ENCODE data around the gene TAPBP.
"Not testable (repeated sequence)": the region's sequence is repeated elsewhere in the genome, so short reads cannot be mapped to it uniquely, and the experiment has no call there.

DNA sequence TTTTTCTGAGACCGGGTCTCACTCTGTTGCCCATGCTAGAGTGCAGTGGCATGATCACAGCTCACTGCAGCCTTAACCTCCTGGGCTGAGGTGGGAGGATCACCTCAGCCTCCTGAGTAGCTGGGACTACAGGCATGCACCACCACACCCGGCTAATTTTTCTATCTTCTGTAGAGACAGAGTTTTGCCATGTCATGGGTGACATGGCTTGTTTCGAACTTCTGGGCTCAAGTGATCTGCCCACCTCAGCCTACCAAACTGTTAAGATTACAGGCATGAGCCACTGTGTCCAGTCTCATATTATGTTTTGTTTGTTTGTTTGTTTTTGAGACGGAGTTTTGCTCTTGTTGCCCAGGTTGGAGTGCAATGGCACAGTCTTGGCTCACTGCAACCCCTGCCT, 28.7 kb downstream of the TAPBP start:
- not testable (repeated sequence) for TF ChIP-seq CTCF, POLR2A (IDR thresholded peaks at IDR 0.05)
